Right hindlimb (tissue), 1 donor: ENCODE measurements around the gene CYP2A6.

Experiments used
- DNase-seq: peaks from one replicate; pipeline ENCODE4 v3.0.0-alpha.2; 2018

Gene CYP2A6

GRCh38 chr19:40801426-40802299 lies 48.6 kb downstream of the CYP2A6 start:
- DNase-seq, result no peak

- no peak for DNase-seq
Measured at GRCh38 chr19:40800997-40801377, 49.3 kb downstream of the CYP2A6 start.

GRCh38 chr19:40800339-40800996 lies 49.8 kb downstream of the CYP2A6 start:
- no peak for DNase-seq

- DNase-seq, result peak; percentile 74
Measured at GRCh38 chr19:40799558-40800338, 50.5 kb downstream of the CYP2A6 start.

GRCh38 chr19:40798683-40799557 lies 51.3 kb downstream of the CYP2A6 start, which contains the start of gene EGLN2:
Gene EGLN2, plus strand, starts transcription at chr19:40799191. Its CDS starts 1,382 bp downstream, at chr19:40800573.
- peak; percentile 100 for DNase-seq

GRCh38 chr19:40797963-40798682 lies 52.1 kb downstream of the CYP2A6 start:
- DNase-seq, result peak; percentile 53

- no peak for DNase-seq
Measured at GRCh38 chr19:40797166-40797962, 52.9 kb downstream of the CYP2A6 start.
